Fibroblast of skin of left biceps (primary cell): ENCODE measurements around the gene KCMF1.
A peak's percentile ranks its signal among the peaks of the same experiment; 100 is the strongest.

ENCODE experiments used
- DNase-seq, 2 experiments: peaks; one replicate each; pipeline ENCODE4 v3.0.0-alpha.2; 2013; ENCODE audit warnings: low read depth in 2 of 2

The KCMF1 gene

DNA sequence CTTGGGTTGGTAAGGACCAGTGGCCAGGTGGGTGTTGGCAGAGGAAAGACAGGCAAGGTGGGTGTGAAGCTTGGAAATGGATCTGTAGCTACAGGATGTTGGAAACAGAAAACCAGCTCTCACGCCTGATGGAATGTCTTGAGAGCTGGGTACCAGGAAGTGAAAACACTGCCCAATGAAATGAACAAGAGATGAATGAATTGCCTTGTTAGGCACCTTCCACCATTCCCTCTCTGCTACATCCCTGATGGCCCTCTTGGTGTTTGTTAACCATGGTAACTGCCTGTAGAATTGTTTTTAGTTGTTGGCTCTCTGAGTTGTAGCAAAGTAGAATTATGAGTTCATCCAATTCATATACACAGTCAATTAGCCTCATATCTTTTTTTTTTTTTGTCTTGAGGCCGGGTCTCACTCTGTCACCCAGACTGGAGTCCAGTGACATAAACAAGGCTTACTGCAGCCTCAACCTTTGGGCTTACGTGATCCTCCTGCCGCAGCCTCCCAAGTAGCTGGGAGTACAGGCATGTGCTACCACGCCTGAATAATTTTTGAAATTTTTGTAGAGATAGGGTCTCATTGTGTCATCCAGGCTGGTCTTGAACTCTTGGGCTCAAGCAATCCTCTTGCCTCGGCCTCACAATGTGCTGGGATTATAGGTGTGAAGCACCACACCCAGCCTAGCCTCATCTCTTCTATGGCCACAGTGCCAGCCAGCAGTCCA is 9.5 kb downstream of the KCMF1 start:
- DNase-seq: no peak

DNA sequence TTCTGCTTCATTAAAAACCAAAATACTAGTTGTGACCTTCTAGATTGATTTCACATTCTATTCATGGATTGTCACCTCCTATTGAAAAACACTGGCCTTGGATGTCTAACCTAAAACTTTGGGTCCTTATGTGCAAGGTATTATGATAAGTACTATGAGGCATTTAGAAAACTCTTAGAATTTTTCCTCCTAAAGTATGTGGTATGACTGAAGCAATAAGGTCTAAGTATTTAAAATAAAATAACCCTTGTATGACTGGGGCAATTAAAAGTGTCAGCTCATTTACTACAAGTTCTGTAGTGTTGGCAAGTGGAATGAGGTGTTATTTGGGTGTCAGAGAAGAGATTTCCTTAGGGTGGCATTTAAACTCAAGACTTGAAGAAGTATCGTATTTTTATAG is 15.1 kb downstream of the KCMF1 start:
- no peak for DNase-seq

DNA sequence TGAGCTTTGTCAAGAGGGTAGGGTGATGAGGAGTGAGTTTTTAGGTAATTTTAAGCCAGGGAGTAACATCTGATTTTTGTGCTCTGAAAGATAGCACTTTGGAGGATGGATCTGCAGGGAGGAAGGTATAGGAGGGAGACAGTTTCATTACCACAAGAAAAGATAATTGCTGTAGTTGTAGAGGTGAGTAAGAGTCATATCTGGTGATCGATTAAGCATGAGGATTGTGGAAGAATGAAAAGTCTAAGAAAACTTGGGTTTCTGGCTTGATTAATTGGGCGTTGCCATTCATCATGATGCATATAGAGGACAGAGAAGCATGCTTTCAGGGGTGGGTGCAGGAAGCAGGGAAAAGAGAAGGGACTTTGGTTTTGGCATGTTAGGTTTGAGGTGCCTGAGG is 18.5 kb downstream of the KCMF1 start:
- no peak for DNase-seq

DNA sequence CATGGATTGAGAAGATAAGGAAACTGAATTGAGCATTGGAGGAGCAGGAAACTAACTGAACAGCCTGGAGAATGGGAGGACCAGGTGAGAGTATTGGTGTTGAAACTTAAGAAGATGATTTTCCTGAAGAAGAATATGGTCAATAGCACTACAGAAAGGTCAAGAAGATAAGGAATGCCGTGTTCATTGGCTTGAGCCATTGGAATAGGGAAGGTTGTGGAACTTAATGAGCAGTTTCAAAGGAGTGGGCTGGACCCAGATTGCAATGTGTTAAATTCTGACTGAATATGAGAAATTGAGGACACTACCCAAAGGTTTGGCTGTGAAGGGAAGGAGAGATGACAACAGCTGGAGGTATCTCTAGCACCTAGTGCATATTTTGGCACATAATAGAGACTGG is 19.0 kb downstream of the KCMF1 start:
- DNase-seq: no peak

DNA sequence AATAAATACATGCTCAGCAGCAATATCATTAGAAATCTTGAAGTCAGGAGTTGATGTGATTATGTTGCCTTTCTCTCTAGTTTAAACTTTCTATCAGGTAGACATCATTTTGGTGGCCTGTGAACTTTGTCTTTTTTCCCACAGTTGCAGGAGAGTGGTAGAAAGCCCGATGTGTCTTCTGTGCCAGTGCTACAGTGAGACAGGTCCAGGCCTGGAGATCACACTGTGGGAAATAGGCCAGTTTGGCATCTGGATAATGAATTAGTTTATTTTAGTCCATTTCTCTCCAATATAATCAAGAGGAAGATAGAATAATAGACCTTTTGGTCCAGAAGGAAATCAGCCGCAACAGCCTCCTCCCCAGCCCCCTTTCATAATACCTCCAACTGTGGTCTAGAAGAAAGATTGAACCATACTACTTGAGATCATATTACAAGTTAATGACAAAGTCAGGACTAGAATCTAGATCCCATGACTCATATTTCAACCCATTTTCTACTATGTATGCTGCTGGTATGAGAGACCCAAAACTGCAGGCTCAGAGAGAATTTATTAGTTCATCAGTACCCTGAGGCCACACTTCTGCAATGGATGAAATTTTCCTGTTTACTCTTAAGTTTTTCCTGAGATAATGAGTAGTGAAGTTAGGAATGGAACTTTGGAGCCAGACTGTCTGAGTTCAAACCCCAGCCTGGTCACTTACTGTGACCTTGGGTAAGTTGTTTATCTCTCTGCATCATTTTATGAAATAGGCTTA is 20.6 kb downstream of the KCMF1 start:
- peak; percentile 38 to 45 for DNase-seq

DNA sequence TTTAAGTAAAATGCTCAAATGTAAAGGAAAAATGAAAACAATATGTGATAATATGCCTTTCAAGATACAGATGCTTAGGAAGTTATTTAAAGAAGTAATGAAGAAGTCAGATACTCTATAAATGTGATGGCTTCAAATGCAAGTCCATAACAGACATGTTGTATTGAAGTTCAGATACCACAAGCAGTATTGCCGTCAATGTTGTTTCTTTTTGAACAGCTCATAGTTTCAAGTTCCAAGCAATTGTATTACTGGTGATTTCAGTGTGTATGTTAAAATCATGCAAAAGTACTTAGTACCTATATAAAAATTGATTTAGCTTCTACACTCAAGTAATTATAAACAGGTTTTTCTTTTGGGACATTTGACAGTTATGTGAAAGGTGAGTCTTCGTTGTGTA is 24.9 kb downstream of the KCMF1 start:
- no peak for DNase-seq

DNA sequence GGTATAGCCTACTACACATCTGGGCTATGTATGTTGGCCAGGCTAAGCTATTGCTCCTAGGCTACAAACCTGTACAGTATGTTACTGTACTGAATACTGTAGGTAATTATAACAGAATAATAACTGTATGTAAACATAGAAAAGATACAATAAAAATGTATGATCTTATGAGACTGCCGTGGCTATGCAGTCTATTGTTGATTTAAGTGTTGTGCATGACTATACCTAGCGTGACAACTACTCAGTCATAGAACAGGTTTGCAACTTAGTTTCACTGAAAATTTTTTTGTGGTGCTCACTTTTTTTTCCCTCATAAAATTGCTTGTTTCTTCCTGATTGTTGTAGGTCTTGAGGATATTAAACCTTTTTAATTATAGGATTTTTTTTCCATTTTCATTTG is 25.9 kb downstream of the KCMF1 start:
- no peak for DNase-seq

DNA sequence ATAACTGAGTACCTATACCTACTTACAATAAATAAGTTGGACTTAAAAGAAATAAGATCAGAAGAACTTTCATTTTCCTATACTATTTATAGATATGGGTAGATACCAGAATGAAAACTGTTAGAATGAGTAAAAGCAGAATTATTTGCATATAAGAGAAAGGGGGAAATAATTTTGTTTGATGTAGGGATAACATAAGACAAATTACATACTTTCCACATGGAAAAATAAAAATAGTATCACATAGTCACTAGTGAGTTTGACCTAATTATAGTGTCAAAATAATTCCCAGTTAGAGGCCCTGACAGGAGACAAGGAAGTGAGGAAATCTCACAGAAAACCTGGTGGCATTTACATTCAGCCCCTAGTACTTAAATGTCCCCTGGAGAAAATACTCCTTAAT is 28.6 kb downstream of the KCMF1 start:
- DNase-seq: no peak

DNA sequence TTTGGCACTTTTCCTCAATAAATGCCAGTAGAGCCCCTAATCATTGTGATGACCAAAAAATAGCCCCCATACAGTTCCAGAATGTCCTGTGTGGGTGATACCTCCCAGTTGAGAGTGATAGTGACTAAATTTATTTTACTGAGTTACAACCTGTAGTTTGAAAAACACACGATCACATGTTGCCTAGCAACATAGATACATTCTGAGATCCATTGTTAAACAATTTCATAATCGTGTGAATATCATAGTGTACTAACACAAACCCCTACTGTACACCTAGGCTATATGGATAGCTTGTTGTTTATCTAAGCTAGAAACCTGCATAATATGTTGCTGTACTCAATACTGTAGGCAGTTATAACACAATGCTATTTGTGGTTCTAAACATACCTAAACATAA is 30.6 kb downstream of the KCMF1 start:
- no peak for DNase-seq

DNA sequence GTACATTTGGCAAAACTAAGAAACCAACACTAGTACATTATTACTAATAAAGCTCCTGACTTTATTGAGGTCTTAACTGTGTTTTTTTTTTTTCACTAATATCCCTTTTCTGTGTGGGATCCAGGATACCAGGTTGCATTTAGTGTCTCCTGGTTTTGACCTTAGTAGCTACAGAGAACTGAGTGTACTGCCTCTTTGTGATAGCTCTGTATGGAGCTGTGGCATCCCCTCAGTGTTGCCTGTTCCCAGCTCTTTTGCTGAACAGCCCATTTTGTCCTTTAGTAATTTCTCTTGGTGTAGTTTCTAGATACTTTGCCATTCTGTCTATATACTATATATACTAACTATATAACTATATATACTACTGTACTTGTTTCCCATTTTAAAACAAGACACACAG is 31.6 kb downstream of the KCMF1 start:
- no peak for DNase-seq

DNA sequence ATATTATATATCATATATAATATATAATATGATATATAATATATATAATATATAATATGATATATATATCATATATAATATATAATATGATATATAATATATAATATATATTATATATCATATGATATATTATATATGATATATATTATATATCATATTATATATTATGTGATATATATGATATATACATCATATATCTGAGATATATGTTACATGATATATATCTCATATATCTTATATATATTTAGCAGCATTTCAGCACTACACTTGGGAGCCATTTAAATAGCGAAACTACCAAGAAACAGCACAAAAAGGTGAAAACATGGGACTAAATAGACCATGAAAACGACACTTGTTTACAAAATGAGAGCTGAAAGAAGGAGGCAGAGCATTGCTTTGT is 37.3 kb downstream of the KCMF1 start:
- DNase-seq: no peak

DNA sequence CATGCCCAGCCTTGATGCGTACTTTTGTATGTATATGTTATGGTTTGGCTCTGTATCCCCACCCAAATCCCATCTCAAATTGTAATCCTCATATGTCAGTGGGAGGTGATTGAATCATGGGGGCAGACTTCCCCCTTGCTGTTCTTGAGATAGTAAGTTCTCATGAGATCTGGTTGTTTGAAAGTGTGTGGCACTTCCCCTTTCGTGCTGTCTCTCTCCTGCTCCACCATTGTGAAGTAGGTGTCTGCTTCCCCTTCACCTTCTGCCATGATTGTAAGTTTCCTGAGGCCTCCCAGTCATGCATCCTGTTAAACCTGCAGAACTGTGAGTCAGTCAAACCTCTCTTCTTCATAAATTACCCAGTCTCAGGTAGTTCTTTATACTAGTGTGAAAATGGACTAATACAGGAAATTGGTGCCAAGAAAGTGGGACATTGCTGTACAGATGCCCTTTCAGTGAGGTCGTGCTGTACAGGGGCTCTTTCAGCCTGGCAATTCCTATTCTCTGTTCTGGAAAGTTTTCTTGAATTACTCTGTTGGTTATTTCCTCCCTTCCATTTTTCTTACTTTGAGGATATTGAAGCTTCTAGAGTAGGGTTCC is 38.2 kb downstream of the KCMF1 start:
- DNase-seq: no peak

DNA sequence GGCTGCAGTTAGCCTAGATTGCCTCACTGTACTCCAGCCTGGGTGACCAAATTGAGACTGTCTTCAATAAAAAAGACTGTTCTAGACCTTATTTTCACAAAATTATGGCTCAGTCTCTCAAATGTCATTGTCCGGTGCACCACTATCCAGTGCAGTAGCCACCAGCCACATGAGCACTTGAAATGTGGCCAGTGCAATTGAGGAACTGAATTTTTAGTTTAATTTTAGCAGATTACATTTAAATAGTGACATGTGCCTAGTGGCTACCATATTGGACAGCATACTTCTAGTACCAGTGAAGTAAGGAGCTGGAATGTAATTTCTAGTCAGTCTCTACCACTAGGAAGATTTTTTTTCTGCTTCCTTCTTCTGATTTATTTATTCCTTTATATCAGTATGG is 39.4 kb downstream of the KCMF1 start:
- no peak for DNase-seq

DNA sequence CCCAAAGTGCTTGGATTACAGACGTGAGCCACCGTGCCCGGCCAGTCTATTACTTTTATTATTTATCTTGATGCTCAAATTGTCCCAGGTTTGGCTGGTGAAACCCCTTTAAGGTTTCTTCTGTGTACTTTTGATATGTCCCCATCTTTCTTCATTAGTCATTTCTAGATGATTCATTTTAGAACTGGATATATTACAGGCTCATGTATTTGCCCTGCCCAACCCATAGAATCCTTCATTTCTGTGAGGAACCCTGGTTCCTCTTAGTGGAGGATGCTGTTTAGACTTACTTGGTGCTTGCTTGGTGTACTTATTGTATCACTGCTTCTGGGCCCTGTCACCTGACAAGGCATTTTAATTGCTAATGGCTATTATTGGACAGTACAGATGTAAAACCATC is 40.1 kb downstream of the KCMF1 start:
- DNase-seq: no peak

DNA sequence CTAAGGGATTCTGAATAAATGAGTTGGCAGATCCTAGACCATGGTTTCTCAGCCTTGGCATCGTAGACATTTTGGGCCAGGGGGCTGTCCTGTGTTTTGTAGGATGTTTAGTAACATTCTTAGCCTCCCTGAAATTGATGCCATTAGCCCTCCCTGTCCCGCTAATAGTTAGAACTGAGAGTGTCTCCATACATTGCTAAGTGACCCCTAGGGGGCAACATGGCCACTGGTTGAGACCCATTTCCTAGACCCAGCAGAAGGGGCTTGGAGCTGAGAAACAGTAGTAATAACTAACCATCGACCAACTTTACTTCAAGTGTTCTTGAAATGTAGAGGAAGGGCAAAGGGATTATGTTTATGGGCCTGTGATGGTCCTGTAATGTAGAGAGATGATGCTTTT is 40.8 kb downstream of the KCMF1 start:
- no peak for DNase-seq

DNA sequence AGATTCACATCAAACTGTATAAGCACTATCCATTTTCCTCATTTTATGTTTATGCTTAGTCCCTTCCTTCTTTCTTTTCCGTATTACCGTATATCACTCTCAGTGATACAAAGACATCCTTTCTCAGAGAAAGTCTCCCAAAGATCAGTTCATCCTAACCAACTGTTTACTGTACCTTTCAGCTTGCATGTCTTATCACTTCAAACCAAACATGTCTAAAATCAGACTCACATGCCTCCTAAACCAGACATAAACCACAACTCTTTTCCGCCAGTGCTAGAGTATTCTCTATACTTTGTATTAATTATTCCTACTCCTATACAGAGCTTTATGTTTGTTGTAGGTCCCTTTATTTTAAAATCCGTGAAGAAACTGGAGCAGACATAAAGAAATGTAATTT is 41.5 kb downstream of the KCMF1 start:
- DNase-seq: no peak

DNA sequence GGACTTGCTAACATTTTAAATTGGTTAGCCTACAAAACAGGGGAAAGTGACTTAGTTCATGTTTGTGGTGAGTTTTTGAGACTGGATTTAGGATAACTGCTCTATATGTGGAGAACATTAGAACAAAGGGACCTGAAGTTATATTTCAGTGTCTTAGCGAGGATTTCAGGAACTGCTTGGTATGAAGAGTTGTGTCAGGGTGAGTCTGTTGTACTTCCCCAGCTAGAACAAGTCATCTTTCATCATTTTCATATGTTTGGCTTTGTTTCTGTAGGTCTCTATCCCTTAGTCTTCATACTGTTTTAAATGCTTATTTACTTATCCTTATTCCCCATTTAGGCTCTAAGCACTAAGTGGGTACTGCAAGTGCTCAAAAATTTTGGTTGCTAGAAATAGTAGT is 41.9 kb downstream of the KCMF1 start:
- DNase-seq: no peak

DNA sequence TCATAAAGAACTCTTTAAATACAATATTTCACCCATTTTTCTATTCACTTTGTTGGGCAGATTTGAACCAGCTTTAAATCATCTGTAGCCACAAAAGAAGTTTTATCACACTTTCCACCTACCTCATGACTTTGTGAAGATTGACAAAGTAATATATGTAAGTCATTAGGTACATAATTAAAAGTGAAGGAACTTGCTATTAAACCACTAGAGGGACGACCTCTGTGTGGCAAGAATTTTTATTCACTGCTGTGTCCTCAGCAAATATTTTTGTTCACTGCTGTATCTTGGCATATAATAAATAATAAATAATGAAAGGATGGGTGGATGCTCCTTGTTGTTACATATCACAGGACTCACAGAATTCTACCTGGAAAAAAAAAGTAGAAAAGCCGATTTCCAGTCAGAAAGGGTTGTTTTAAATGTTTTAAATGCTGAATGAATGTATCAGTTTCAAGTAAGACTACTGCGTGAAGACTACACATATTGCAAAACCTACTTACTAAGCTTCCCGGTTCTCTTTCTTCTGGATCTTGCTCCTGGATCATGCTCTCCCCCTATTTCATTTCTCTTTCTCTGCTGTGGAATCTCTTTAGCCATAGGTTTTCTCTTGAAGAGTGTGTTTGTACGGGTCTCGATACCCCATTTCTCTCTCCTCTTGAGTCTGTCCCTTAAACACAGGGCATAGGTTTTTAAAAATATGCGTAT is 44.8 kb downstream of the KCMF1 start:
- DNase-seq: no peak

DNA sequence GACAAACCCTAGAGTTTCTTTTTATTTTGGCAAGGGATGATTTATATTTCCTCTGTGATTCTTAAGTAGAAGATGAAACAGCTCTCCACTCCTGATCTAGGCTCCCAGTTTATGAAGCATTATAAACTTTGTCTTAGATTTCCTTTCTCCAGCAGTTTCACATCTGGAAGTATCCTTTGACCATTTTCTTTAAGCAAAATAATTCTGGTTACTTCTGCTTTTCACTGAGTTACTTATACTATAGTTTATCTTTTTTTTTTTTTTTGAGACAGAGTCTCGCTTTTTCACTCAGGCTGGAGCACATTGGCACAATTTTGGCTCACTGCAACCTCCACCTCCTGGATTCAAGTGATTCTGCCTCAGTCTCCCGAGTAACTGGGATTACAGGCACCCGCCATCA is 45.5 kb downstream of the KCMF1 start:
- DNase-seq: no peak

DNA sequence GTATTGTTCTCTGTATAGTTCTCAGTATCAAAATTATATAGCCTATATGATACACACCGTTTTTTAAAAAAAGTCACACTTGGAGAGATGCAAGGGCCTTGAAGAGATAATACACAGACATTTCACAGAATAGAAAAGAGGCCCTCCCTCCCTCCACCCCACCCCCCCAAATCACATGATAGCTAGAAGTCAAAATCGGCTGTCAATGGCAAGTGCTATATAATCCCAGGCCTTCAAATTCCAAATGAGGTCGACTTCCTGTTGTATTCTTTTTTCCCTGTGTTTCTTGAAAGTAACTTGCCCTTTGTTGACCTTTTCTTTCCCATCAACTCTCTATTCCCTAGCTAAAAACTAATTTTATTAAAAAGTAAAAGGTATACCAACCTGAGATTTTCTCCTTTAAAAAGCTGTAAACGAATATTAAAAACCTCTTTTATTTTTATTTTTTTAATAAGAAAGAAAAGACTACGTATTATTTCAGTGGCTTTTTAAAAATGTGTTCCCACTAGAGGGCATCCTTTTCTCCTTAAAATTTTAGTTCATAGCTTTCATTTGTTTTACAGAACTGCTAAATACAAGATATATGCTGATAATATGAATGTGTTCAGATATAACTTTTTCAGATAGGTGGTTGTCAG is 46.6 kb downstream of the KCMF1 start:
- no peak for DNase-seq

DNA sequence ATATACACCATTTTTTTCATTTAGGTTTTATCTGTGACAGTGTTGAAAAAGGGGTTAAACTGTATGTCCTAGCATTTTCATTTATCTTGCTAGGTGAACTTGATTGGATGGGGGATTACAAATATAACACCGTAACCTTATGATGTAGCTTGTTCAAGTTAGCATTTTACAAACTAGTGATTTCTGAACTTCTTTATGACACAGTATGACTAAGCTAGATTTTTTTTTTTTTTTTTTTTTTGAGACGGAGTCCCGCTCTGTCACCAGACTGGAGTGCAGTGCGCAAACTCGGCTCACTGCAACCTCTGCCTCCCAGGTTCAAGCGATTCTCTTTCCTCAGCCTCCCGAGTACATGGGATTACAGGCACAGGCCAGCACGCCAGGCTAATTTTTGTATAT is 47.1 kb downstream of the KCMF1 start:
- no peak for DNase-seq

DNA sequence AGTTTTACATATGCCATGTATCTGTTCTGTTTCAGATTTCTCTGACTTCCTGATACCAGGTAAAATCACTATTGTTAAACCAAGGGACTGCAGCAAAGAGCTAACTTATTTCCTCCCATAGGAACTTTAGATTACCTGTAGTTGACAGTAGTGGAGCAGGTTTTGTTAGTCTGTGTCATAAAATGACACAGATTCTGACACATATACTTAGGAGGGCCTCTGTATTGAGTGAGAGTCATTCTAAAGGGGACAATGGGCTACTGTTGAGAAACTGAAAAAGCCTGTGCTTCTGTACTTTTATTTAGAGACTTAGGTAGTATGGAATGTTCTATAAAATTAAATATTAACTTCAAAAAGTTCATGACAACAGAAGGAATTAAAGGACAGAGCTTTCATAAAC is 48.2 kb downstream of the KCMF1 start:
- DNase-seq: no peak
